CD4-positive, alpha-beta T cell treated with Interleukin-17A for 4 hours (primary cell): Measurements from ENCODE around the gene SYNDIG1.

Source experiments
- DNase-seq: peaks from one replicate; pipeline ENCODE4 v3.0.0-alpha.2; 2020; ENCODE audit warnings: mixed read lengths

SYNDIG1 gene

DNA sequence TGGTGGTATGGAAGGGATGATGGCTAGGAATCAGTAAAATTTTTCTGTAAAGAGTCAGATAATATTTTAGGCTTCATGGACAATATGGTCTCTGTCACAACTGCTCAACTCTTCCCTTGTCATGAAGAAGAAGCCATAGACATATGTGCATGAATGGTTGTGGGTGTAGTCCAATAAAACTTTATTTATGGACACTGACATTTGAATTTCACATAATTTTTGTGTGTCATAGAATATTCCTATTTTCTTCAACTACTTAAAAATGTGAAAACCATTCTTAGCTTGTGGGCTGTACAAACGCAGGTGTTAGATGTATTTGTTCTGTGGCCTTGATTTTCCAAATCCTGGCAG lies 59.9 kb downstream of the SYNDIG1 start:
- DNase-seq = no peak

DNA sequence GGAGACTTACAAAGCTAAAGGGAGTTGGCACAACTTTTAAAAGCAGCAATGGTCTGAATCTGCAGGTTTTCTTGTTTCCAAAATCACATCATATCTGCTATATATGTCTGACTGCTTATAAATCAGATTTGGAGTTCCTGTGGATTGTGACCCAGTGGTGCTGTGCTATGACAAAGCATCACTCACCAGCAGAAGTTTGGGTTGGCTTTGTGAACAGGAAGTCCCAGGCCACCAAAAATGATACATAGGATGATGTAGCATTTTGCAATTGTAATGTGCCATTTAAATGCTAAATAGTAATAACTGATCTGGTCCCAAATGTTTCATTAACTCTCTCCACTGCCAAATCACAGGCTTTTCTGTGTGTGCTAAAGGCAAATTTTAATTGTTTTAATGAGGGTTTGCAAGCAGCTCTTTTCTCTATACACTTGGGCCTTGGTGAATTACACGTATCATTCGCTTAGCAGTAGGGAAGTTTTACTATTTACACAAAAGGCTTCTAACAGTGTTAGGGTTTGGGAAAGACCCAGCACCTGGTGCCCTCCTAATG lies 60.8 kb downstream of the SYNDIG1 start:
- no peak for DNase-seq

DNA sequence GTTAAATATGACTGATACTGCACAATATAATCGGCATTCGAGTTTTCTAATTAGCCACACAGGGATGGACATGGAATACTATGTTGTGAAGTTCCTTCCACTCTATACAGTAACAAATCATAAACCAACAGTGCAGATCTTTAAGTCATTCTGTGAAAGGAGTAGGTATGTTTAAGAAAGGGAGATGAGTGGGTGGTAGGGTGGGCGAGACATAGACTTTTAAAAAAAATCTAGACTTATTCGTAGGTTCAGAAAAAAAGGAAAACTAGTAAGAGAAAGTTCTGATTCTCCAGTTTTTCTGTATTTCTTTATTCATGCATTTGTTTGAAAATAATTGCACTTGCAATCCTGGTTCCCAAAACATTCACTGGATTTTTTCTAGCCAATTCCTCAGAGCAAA lies 61.8 kb downstream of the SYNDIG1 start:
- DNase-seq = no peak

GRCh38 chr20:24531631-24532419 lies 62.4 kb downstream of the SYNDIG1 start:
- DNase-seq = no peak

DNA sequence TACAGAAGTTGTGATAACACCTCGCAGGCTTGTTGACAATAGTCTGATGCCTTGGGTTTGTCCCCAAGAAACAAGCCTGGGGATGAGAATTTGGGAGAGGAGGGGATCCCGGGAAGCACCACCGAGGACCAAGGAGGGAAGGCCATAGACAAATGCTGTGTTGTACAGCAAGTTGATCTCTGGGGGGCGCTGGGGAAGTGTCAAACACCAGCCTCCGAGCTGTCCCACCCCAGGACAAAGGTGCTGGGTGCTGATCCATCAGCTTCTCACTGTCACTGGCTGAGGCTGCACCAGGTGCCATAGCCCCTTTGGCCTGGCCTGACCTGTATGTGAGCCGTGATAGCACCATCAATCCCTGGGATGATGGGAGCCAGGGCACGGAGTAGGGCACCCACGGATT lies 64.0 kb downstream of the SYNDIG1 start:
- DNase-seq = no peak

DNA sequence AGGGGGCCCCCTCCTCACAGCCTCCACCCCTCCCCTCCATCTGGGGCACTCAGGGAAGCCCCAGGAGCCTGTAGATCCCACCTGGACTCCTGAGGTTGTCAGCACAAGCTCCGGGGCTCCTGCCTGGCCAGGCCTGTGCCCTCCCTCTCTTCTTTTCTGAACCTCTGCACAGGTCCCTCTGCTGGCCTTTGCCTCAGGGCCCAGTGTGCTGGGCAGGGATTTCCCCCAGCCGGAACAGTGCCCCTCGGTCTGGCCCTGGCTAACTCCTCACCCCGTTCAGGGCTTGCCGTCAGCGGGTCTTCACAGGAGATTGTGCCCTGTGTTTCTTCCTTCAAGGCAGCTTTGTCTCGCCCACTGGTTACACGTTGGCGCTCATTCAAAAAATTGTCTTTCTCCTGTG lies 64.9 kb downstream of the SYNDIG1 start:
- DNase-seq = no peak

- DNase-seq = no peak
These were observed 66.7 kb downstream of the SYNDIG1 start for GRCh38 chr20:24535941-24536730.

DNA sequence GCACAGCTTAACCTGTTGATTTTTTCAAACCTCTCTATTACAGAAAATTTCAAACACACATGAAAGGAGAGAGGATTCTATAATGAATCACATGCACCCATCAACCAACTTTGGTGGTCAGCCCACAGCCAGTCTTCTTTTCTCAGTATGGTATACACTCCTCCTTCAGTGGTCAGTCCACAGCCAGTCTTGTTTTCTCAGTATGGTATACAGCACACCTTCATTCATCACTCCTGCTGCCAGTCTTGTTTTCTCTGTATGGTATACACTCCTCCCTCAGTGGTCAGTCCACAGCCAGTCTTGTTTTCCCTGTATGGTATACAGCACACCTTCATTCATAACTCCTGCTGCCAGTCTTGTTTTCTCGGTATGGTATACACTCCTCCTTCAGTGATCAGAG lies 67.8 kb downstream of the SYNDIG1 start:
- DNase-seq = no peak

DNA sequence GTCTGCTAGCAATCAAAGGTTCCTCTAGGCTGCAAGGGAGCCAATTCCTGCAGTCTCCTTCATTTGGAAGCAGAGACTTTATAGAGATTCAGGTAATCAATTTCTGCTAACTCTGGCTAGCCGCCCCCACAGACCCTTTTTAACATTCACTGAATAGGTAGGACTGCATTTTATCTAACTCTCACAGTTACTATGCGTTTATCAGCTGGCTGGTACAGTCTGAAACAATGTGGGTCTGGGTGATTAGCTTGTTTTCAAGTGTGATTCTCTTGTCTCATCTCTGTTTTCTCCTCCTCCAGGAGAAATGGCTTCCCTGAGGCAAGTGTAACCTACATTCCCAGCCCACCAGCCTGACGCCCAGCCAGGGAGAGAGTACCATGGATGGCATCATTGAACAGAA lies 73.3 kb downstream of the SYNDIG1 start:
- no peak for DNase-seq

DNA sequence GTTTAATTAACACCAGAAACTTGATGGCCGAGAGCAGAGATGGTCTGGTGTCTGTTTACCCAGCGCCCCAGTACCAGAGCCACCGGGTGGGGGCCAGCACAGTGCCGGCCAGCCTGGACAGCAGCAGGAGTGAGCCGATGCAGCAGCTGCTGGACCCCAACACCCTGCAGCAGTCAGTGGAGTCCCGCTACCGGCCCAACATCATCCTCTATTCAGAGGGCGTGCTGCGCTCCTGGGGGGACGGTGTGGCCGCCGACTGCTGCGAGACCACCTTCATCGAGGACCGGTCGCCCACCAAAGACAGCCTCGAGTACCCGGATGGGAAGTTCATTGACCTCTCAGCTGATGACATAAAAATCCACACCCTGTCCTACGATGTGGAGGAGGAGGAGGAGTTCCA lies 73.7 kb downstream of the SYNDIG1 start:
- DNase-seq = no peak

DNA sequence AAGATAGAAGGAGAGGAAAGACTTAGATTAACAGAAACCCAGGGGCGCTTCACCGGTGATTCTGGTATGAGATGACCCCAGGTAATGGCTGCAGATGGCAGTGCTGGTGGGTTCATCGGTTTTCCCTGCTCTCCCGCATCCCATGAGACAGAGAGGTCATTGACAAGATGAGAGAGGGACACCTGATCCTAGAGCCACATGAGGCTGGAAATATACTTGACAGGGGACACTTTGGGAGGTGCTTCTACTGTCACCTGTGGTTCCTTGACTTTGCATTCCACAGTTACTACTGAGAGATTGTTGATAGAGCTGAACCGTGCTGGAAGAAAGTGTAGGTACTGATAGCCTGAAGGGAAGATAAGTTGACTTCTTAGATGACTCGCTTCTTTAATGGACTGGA lies 74.3 kb downstream of the SYNDIG1 start:
- no peak for DNase-seq

- no peak for DNase-seq
These were observed 74.9 kb downstream of the SYNDIG1 start for GRCh38 chr20:24544371-24544770.

GRCh38 chr20:24545168-24545567 lies 75.7 kb downstream of the SYNDIG1 start:
- DNase-seq = no peak

- DNase-seq = no peak
These were observed 76.9 kb downstream of the SYNDIG1 start for GRCh38 chr20:24546232-24546892.

GRCh38 chr20:24547967-24548366 lies 78.5 kb downstream of the SYNDIG1 start:
- no peak for DNase-seq

GRCh38 chr20:24559114-24559732 lies 89.8 kb downstream of the SYNDIG1 start:
- DNase-seq = no peak

DNA sequence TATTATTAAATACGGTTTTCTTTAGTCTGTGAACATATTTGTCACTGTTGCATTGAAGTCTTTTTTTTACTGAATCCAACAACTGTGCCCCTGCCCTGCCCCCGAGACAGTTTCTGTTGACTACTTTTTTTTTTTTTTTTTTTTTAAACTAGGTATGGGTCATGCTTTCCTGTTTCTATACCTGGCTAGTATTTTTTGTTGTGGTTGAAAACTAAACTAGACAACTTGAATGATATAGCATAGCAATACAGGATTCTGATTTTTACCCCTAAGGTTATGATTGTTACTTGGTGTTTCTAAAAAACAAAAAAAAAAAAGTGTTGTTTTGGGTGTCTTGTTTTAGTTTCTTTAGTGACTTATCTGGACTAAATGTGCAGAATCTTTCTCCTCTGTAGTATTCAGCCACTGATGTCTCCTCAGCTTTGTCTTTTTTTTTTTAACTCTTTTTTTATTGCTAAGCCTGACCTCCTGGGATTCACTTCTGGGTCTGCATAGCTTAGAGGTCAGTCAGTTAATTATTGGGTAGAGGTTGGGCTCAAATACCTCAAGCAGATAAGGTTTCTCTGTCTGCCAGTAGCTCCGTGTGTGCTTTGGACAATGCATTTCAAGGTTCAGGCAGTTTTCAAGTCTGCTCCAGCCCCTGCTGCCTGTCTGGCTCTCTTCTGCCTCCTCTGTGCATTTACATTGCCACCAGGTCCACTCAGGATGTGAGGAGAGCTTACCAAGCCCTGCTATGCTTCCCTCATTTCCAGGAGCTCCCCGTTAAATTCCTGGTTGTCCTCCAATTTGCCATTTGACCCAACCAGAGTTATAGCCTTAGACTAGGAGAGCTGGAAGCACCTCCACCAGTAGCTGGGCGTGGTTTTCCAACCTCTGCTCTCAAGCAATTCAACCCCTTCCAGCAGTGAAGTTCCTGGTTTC lies 91.4 kb downstream of the SYNDIG1 start:
- no peak for DNase-seq

GRCh38 chr20:24565835-24566351 lies 96.5 kb downstream of the SYNDIG1 start:
- no peak for DNase-seq

- DNase-seq = no peak
These were observed 97.2 kb downstream of the SYNDIG1 start for GRCh38 chr20:24566656-24567055.

GRCh38 chr20:24567508-24567907 lies 98.1 kb downstream of the SYNDIG1 start:
- DNase-seq = no peak

DNA sequence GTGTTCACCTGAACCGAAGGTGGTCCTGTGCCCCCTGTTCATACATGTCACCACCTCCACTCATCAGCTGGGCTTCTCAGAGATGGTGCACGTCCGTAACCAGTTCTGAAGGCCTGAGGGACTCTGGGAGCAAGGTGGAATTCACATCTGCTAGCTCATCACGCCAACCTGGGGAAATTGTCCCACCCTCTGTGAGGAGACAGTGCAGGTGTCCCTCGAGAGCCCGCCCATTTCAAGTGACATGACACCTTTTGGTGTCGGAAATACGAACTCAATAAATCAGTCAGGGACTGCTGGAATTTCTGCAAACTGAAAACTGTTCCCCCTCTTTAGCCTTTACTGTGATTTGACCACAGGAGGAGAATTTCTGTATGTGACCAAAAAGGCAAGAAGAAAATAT lies 99.4 kb downstream of the SYNDIG1 start:
- DNase-seq = no peak

DNA sequence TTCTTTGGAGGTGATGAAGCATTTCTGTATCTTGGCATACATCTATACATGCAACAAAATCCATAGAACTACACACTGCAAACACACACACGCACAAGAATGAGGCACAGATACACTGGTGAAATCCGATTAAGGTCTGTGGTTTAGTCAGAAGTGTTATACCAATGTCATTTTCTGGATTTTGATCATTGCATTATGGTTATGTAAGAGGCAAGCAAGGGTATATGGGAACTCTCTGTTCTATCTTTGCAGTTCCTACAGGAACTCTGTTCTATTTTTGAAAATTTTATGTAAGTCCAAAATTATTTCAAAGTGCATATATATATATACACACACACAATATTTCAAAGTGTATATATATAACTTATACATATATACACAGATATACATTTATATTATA lies 101.7 kb downstream of the SYNDIG1 start:
- DNase-seq = no peak
